NOMO-1 treated with DMSO at 0.1 percent for 48 hours (cell line): Measurements from ENCODE around the gene DENND1B.

Experiments used
- DNase-seq: peaks from one replicate; lab custom pipeline; 2025; ENCODE audit not compliant: unreplicated experiment; lab: John Stamatoyannopoulos, UW

Gene DENND1B

DNA sequence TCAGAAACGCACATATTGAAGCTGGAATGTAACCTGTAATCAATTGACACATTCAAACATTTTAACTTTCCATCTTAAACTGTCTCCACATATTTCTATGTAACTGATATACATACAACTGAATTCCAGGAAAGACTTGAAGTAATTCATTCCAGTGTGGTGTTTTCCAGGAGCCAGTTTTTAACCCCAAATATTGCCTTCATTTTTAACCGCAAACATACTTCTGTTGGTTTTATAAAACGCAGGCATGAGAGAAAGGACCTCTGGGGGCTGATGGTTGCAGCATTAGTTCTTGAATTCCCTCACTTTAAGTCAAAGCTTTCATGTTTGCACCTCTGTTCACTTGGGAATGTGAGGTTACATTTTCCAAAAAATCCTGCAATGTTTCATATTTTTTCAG lies 303.1 kb downstream of the DENND1B start:
- DNase-seq: no peak

DNA sequence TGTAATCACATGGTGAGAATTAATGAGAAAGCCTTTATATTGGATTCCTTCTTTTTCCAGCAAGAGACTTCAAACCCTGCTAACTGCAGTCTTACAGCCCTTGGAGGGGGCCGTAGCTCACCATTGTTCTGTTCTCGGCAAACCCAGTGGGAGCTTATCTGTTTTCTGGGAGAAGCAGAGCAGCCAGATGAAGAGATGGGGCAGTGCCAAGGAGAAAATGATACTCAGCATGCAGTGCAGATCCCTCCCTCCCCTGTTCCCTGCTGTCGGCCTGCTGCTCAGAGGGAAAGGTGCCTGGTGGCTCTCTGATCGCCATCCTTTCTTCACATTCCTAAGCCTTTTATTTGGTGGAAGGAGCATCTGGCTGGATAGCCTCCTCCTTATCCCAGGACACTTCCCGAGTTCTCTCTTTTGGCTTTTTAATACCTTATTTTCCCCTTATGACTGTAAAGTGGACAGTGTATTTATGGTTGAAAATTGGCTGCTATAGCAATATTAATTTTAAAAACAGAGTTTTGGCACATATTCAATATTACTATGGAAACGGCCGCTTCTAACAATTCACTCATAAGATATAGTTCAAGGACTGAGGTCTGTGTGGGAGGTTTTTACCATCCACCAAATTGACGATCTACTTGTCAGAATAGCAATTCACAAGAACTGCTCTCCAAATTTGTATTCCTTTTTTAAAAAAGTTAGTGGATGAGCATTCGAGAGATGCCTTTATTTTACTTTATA lies 303.9 kb downstream of the DENND1B start:
- no peak for DNase-seq

DNA sequence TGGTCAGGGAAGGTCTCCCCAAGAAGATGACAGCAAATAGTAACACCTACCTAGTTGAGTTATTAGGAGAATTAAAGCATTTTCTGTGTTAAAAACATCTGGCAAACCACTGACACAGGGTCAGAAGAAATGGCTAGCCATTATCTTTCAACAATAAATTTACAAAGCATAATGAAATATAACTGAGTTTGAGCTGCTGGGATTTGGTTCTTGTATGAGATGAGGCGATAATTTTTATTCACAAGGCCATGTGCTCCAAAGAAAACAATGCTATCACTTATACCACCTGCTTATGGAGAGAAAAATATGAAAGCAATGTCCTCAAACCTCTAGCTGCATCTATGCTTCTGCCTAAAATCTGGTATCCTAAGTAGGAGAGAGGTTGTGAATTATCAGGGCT lies 304.9 kb downstream of the DENND1B start:
- DNase-seq: no peak

DNA sequence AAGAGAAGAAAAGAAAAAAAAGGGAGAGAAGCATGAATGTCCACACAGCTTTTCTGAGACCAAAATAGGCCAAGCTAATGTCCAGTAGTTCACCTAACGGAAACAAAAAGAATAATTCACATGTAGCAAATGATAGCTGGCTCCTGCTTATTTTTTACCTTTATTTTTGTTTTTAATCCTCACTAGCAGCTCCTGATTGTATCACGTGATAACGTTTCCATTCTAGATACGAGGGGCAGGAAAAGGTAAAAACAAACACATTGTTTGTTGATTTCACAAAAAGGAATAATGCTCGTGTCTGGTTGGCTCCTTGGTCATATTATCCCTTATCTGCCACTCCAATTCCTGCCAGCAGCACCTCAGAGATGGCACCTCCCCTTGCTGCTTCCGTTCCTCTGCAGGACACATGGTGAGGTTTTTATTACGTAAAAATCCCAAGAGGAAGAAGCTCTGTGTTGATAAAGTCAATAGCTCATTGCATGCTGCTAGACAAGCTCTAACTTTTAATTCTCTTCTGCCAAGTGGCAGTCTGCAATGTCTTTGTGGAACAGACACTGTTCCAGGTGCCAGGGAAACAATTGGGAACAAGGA lies 305.6 kb downstream of the DENND1B start:
- peak; percentile 23 for DNase-seq

DNA sequence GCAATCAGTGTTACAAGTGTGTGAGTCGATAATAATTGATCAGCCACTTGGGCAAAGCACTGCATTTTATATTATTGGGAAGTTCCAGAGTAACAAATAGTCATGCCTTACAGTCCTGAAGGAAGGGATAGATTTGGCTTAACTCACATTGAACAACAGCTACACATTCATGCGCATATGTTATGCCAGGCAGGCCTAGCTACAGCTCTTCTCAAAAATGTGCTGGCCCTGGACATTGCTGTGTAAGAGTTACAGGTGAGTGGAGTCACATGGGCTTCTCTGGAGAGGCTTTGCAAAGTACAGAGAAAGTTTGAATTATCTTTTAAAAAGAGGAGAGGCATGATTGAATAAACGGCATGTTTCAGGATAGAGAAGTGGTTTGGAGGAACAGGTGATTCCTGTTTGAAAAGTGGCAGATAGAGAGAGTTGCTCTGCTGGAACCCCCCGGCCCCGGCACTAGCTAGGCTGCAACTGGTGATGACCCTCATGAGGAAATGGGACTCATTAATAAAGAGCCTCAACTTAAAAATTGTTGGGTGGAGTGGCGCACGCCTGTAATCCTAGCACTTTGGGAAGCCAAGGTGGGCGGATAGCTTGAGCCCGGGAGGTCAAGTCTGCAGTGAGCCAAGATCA lies 306.6 kb downstream of the DENND1B start:
- no peak for DNase-seq

DNA sequence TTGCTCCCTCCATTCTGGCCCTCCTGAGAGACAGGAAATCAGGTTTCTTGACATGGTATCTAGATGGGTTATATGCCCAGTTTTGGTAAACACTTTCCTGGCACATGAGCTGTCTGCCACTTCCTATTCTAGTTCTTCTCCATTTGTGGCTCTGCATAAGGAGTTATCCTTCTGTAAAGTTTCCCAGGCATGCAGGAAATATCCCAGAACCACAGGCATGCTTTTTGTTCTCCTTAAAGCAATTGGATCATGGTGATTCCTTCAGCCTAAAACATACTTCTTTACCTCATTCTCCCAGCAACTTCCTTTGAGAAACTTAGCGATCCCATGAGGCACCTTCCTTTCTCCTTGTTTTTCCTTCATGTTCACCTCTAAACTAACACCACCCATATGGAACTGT lies 307.4 kb downstream of the DENND1B start:
- DNase-seq: no peak

DNA sequence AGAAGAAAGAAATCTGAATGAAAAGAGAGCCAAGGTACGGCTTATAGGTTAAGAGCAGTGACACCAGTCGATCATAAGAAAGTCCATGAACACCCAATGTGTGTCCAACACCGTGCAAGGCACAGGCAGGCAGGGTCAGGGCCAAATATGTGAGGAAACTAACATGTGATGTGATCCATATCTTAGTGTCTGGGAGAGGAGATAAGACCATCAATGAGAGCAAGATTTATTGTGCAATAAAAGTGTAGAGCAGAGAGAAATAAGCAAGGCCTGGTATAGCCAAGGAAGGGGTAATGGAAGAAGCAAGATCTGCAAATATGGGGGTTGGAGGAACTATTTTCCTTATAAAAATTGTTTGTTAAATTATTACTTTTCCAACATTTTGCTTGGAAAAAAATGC lies 308.5 kb downstream of the DENND1B start:
- no peak for DNase-seq

DNA sequence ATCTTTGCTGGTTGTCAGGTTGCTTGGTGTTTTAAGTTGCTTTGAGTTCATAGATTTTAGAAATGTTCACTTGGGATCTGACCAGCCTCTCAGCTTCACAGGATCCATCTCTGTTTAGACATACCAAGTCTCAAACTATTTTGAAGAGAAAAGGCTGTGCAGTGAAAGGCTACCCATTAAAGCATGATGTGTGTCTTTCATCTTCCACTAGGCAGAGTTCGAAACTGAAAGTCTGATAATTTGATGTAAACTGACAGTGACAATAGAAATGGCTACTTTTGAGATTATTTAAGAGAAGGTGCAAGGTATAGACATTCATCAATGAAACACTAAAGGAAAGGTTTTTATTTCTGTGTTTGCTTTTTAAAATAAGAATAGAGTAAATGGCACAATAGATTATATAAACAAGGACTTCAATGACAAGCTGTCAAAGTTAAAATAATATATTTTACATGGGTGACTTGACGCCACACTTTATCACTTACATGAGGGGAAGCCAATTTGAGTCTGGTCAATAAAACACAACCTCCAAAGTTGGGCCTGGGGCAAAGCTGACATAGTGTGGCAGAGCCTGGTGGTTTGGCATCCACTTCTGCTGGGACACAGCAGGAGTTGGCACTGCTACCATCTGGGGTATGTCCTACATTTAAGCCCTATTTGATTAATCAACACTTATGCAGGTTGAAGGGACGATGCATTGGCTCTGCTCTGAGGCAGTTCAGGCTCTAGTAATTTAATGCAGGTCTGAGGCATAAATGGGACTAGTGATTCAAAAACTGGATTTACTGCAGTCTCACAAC lies 309.6 kb downstream of the DENND1B start:
- DNase-seq: no peak

DNA sequence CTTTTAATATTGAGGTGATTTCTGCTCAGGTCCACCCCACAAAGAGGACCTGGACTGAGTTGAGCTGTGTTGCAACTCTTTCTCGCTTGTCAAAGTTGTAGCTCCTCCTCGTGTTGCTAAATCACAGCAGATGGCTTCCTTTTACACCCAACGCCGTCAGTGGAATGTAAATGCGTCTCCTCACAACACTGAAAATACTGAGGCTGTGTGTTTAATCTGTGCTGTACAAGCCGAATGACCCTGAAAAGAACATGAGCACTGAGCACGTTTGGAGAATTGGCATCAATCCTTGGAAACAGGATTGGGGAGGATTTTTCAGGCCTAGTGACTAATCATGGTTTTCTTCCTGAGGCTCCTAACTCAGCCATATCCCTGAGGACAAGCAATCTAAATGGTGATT lies 311.2 kb downstream of the DENND1B start:
- peak; percentile 72 for DNase-seq

DNA sequence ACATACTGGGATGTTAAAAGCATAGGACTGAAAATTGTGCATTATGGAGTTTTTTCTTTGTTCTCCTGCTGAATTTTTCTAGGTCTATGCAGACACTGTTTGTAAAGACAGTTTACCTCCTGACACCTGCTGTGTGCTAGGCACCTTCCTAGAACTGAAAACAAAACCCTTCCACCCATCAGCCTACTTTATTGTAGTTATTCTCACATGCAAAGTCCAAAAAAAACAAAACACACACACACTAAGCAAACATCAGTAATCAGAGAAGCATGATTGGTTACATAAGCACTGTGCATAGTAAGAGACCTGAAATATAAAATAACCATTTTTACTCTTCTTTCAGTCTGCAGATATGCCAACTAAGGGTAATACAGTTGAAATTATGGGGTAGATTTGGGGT lies 312.1 kb downstream of the DENND1B start:
- DNase-seq: no peak

DNA sequence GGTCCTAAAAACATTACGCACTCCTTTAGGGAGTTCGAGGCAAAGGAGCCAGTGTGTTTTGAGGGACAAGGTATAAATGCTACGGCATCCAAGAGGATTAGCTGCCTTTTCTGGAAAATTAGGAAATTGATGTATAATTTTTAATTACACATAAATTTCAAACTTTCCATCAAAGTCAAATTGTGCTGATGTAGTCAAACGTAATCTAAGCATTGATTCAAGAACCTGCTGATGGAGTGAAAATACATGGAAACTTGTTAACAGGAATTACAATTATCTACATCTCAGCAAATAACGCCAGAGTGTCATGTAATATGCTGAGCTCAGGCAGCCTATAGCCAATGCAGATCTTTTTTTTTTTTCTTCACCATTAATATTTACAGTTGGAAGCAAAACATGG lies 312.7 kb downstream of the DENND1B start:
- DNase-seq: no peak
